Upper lobe of left lung (tissue), 4 donors: ENCODE data around the gene CARF.
A peak's percentile ranks its signal among the peaks of the same experiment; 100 is the strongest.

ENCODE experiments used
- EP300 ChIP-seq, 4 donors: sonication (generic); formaldehyde crosslinking; IDR thresholded peaks; one replicate each; pipeline ENCODE4 v1.5.1; 2017; ENCODE audit warnings: antibody characterized with exemption in 4 of 4, control low read depth in 2 of 4
- POLR2A ChIP-seq, 4 donors: fragments of 450-650 bp; IDR thresholded peaks; one replicate each; pipeline ENCODE4 v1.5.1; 2016 to 2017; ENCODE audit warnings: antibody characterized with exemption in 4 of 4, mild to moderate bottlenecking in 2 of 4
- POLR2AphosphoS5 ChIP-seq, 2 donors: sonication (generic); formaldehyde crosslinking; IDR thresholded peaks; one replicate each; pipeline ENCODE4 v1.5.1; 2017; ENCODE audit warnings: antibody characterized with exemption in 2 of 2
- TF ChIP-seq, protein P1 (sequence below), 6 experiments: fragments of 450-650 bp in 4 of 6; fragments of 200-600 bp in 2 of 6; sonication (generic) in 2 of 6; IDR thresholded peaks; one replicate each; pipeline ENCODE4 v1.5.1; 2016 to 2019; ENCODE audit warnings: antibody characterized with exemption in 6 of 6

DNA sequence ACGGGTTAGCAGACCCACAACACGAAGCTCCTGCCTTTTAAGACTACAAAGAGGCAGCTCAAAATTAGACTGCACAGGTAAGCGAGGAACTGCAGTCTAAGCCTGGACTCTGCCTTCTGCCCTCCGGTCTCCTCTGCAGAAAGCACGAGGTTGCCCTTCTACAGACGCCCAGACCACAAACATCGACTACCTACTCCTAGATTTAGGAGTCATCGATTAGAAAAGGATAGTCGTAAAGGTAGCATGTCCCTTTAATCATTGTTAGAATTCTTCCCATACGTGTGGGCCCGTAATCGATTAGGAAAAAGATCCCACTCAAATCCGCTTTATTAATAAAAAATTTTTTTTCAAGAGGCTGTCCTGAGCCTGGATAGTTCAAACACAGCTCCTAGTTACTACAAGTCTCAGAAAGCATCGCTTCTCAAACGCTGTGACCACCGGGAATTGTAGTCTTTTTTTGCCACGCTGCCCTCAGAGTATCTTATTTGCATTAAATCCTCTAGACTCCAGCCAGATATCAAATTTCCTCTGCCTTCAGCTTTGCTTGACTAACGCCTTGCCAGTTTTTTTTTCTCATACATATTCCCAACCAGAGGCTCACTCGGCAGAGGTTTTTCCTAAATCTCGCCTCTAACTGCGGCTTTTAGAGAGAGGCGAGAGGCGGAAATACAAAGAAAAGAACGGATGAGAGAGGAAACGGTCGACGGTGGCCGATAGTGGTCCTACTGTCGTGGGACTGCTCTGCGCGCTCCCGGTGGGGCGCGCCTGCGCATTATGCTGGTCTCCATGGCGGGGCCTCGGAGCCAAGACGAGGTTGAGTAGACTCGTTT is at the start of gene CARF, which contains the start of gene WDR12:
- TF ChIP-seq POLR2A (IDR thresholded peaks at IDR 0.05) (peak in 2 of 4 donors; percentile 32 to 76), EP300 (IDR thresholded peaks at IDR 0.05) (peak in 1 of 4 donors; percentile 5), POLR2AphosphoS5 (IDR thresholded peaks at IDR 0.05) (peak; percentile 78 to 80)
- TF ChIP-seq, protein P1, sequence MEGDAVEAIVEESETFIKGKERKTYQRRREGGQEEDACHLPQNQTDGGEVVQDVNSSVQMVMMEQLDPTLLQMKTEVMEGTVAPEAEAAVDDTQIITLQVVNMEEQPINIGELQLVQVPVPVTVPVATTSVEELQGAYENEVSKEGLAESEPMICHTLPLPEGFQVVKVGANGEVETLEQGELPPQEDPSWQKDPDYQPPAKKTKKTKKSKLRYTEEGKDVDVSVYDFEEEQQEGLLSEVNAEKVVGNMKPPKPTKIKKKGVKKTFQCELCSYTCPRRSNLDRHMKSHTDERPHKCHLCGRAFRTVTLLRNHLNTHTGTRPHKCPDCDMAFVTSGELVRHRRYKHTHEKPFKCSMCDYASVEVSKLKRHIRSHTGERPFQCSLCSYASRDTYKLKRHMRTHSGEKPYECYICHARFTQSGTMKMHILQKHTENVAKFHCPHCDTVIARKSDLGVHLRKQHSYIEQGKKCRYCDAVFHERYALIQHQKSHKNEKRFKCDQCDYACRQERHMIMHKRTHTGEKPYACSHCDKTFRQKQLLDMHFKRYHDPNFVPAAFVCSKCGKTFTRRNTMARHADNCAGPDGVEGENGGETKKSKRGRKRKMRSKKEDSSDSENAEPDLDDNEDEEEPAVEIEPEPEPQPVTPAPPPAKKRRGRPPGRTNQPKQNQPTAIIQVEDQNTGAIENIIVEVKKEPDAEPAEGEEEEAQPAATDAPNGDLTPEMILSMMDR (IDR thresholded peaks at IDR 0.05), result no peak
